GM19328 (cell line): Measurements from ENCODE around the gene ADAMTSL1.

Experiments used
- ATAC-seq: cut with Tn5 transposase; IDR thresholded peaks from one replicate; pipeline ENCODE4 v1.9.1; 2021; ENCODE audit warnings: mild to moderate bottlenecking, moderate library complexity; ENCODE audit not compliant: unreplicated experiment

ADAMTSL1 gene

GRCh38 chr9:18798106-18798505 lies 324.2 kb downstream of the ADAMTSL1 start:
- ATAC-seq: no peak

- no peak for ATAC-seq
Observed at GRCh38 chr9:18798508-18799290, 324.7 kb downstream of the ADAMTSL1 start.

GRCh38 chr9:18799428-18799827 lies 325.5 kb downstream of the ADAMTSL1 start:
- no peak for ATAC-seq

DNA sequence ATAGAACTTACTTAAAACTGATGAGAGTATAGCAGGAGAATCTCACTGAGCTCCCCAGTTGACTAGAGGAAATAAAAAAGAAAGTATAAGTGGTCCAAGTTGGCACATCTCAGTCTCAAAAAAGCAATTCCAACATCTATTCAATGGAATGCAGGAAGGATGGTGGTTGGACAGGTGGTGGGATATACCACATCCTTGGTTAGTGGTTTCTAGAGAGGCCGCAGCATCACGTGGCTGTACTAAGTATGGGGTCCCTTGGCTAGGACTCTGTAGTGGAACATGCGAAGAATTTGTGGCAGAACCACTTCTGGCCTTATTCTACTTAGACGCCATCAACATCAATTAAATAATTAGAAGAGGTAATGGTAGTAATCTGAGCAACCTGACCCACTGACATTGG lies 326.6 kb downstream of the ADAMTSL1 start:
- no peak for ATAC-seq

DNA sequence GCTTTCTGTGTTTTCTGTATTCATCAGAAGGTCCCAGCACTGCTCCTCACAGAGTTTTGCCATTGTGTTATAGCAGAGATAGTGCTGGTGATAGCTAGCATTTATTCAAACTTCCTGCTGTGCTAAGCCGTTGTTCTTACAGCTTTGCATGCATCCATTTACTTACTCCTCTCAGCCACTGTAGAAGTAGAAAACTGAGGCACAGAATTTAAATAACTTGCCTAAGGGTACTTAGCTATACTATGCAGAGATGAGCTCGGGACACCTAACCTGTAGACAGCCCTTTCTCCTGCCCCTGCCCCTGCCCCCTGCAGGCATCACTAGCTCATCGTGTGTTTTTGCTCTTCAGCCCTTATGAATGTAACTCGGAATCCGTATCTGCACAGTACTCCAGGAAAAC lies 331.4 kb downstream of the ADAMTSL1 start:
- ATAC-seq: no peak

GRCh38 chr9:18806232-18807080 lies 332.5 kb downstream of the ADAMTSL1 start:
- no peak for ATAC-seq

DNA sequence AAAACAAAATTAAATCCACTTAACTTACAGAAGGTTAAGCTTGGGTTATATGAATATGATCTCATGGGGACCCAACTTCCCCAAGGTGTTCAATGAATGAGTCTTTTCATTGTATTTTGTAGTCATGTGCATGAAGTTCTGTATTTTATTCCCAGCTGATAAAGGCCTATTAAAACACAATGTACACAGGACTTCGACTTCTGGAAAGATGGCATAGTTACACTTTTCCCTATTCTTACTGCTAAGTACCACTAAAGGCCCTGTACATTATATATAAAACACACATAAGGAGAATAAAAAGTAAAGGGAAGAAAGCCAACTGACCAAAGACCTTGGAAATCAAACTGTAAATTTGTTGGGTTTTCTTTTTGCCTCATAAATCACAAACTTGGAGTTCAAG lies 336.6 kb downstream of the ADAMTSL1 start:
- no peak for ATAC-seq

DNA sequence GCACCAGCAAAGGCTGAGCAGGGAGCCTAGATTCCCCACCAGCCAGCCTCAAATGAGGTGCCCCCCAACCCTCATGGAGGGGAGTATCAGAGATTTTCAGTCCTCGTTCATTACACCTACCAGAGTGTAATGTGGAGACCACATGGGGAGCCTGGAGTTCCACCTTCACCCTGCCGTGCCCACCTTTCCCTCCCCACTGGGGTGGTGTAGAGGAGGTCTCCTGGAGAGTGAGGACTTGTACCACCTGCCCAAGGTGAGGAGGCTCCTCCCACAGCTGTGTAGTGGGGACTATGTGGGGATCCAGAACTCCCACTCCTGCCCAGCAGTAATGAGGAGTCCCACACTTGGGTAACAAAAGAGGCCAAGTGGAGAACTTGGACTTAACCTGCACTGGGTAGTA lies 337.2 kb downstream of the ADAMTSL1 start:
- ATAC-seq: no peak

DNA sequence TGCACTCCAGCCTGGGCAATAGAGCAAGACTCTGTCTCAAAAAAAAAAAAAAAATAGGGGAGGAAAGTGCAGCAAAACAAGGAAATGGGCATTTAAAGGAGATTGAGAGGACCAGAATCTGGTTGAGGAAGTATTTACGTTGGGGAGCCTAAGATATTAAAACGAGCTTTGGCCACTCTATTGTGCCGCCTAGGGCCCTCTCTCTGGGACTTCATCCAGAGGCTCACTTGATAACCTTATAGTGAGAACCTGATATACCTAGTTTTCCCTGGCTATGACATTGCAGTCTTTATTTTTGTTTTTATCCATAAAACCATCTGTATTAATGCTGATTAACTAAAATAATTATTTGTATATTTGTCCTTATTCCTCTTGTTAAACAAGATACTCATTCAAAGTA lies 345.5 kb downstream of the ADAMTSL1 start:
- ATAC-seq: no peak

- ATAC-seq: no peak
Observed at GRCh38 chr9:18820566-18821095, 346.7 kb downstream of the ADAMTSL1 start.

GRCh38 chr9:18821788-18822187 lies 347.8 kb downstream of the ADAMTSL1 start:
- ATAC-seq: no peak

DNA sequence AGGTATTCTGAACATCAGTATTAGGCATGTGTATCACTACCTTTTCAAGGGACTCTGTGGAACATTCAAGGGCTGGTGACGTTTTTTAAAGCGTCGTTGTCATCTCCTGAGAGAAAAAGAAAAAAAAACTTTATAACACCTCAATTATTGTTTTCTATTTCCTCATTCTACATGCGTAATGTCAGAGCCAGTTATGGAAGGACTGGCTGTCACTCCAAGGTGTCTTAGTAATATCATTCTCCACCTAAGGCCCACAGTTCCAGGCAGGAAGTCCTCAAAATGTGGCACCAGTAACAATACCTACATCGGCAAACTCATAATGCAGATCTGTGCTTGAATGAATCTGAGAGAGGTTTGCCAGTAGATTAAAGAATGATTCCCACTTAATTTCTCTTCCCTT lies 348.9 kb downstream of the ADAMTSL1 start:
- ATAC-seq: no peak

DNA sequence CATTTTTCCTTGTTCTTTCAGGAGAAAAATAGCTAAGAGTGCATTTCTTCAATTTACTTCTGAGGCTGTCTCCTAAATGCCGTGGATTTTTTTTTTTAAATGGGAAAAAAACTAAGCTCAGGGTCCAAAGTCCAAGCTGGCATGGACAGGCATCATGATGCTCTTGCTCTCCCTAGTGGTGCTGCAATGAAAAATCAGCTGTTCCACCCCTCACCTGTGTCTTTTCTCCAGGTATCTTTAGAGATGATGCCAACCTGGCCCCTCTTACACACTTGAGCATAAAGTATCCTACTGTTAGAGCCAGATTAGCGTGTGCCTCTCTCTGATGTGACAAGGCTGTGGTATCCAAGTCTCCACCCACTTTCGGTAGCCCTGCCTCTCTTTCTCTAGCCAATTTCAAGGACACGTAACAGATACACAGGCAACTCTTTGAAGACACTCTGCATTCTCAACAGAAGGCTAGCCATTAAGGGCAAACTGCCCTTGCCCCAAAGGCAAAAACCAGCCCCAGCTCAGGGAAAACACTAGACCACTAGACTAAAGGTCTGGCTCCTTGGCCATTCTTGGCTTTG lies 350.2 kb downstream of the ADAMTSL1 start:
- no peak for ATAC-seq

DNA sequence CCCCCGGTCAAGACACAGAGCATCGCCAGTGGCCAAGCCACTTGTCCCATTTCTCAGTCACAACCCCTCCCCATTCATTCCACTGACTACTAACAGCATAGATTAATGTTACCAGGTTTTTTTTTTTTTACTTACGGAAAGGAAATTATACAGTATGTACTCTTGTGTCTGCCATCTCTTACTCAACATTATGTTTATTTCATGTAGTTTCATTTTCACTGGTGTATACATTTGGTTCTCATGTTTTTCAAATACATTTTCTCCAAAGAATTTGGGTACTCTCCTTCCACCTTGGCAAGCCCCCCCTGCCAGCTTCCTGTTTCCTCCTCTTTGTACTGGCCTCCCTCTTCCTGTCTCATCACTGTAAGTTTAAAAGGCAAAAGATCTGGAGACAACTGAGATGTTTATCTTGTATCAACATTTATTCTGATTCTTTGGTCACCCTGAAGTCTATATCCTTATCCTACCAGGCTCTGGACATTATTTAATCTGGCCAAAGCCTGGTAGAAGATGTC lies 351.8 kb downstream of the ADAMTSL1 start:
- ATAC-seq: no peak

- no peak for ATAC-seq
Observed at GRCh38 chr9:18826248-18826647, 352.3 kb downstream of the ADAMTSL1 start.

DNA sequence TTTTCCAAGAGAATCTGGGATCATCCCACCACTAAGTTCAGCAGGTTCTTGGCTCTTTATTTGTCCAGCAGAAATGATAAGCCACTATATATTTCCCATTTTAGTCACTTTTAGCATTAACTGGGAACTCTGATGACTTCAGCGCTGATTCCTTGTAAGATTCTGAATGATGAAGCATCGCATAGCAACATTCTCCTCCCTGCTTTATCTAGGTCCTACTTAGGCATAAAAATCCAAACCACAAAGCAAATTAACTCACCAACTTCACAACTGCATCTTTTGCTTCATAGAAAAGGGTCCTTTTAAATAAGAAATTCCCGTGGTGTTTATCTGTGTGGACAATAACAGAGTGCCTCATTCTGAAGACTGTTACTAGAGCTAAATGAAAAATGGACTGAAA lies 355.1 kb downstream of the ADAMTSL1 start:
- ATAC-seq: no peak

GRCh38 chr9:18829873-18830272 lies 355.9 kb downstream of the ADAMTSL1 start:
- ATAC-seq: no peak

DNA sequence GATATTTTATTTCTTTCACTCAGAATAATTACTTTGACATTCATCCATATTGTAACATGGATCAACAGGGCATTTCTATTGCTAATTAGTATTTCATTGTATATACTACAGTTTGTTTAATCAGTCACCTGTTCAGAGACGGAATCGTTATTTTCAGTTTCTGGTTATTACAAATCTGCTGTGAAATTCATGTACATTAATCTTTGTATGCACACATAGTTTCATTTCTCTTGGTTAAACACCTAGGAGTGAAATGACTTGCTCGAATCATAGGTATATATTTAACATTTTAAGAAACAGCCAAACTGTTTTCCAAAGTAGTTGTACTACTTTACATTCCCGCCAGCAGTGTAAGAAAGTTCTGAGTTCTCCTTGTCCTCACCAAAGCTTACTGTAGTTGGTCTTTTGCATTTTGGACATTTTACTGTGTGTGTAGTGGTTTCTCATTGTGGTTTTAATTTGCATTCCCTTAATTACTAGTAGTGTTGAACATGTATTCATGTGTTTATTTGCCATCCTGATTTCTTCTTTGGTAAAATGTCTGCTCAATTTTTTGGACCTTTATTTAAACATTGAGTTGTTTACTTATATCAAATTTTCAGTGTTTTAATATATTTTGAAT lies 360.9 kb downstream of the ADAMTSL1 start:
- no peak for ATAC-seq

DNA sequence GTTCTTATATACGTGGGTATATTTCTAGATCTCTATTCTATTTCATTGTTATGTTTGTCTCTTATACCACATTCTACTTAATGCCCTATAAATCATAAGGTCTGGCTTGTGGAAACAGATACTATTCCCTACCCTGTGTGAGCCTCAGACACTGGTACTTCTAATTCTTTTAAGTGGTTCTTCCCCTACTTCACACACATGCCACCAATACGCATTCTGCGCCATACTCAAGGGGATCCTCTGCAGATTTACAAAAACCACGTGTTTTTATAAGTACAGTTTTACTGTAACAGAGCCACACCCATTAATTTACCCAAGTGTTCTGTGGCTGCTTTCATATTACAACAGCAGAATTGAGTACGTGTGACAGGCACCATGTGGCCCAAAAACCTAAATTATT lies 363.4 kb downstream of the ADAMTSL1 start:
- no peak for ATAC-seq

- no peak for ATAC-seq
Observed at GRCh38 chr9:18847576-18848275, 373.8 kb downstream of the ADAMTSL1 start.
